Measurements from ENCODE around the gene LOXHD1.

LOXHD1 gene

GRCh38 chr18:46474487-46475389, 182.3 kb downstream of the LOXHD1 start:
- no peak for DNase-seq

- no peak for DNase-seq
Observed at GRCh38 chr18:46471809-46472498, 185.1 kb downstream of the LOXHD1 start.

- DNase-seq: no peak
Observed at GRCh38 chr18:46470714-46471113, 186.3 kb downstream of the LOXHD1 start.

GRCh38 chr18:46469186-46469915, 187.7 kb downstream of the LOXHD1 start:
- no peak for DNase-seq

GRCh38 chr18:46468426-46469180, 188.4 kb downstream of the LOXHD1 start:
- DNase-seq: no peak

- DNase-seq: no peak
Observed at GRCh38 chr18:46466234-46467160, 190.5 kb downstream of the LOXHD1 start.

GRCh38 chr18:46464926-46465655, 191.9 kb downstream of the LOXHD1 start:
- no peak for DNase-seq

- DNase-seq: no peak
Observed at GRCh38 chr18:46462523-46462922, 194.5 kb downstream of the LOXHD1 start.

- DNase-seq: no peak
Observed at GRCh38 chr18:46461993-46462392, 195.0 kb downstream of the LOXHD1 start.

GRCh38 chr18:46460754-46461153, 196.3 kb downstream of the LOXHD1 start:
- no peak for DNase-seq

- DNase-seq: no peak
Observed at GRCh38 chr18:46459789-46460455, 197.1 kb downstream of the LOXHD1 start.

GRCh38 chr18:46458472-46458871, 198.5 kb downstream of the LOXHD1 start:
- no peak for DNase-seq

- DNase-seq: no peak
Observed at GRCh38 chr18:46456691-46457090, 200.3 kb downstream of the LOXHD1 start.

- no peak for DNase-seq
Observed at GRCh38 chr18:46452820-46453219, 204.2 kb downstream of the LOXHD1 start.

- DNase-seq: no peak
Observed at GRCh38 chr18:46449499-46449898, 207.5 kb downstream of the LOXHD1 start.

GRCh38 chr18:46449033-46449432, 208.0 kb downstream of the LOXHD1 start:
- no peak for DNase-seq

GRCh38 chr18:46448347-46448746, 208.7 kb downstream of the LOXHD1 start:
- DNase-seq: no peak

GRCh38 chr18:46447792-46448191, 209.2 kb downstream of the LOXHD1 start:
- no peak for DNase-seq

GRCh38 chr18:46447323-46447722, 209.7 kb downstream of the LOXHD1 start:
- no peak for DNase-seq
